ENCODE data around the gene HS3ST6. TPM values are rescaled to one million over a fixed set of nuclear protein-coding genes. Genes with fewer than 3 reads are reported as not detected.
"Not testable (repeated sequence)": the region's sequence is repeated elsewhere in the genome, so short reads cannot be mapped to it uniquely, and the experiment has no call there.

HS3ST6 gene
- total RNA-seq, 1 experiment from 2014 or later, result 1.0 TPM

DNA sequence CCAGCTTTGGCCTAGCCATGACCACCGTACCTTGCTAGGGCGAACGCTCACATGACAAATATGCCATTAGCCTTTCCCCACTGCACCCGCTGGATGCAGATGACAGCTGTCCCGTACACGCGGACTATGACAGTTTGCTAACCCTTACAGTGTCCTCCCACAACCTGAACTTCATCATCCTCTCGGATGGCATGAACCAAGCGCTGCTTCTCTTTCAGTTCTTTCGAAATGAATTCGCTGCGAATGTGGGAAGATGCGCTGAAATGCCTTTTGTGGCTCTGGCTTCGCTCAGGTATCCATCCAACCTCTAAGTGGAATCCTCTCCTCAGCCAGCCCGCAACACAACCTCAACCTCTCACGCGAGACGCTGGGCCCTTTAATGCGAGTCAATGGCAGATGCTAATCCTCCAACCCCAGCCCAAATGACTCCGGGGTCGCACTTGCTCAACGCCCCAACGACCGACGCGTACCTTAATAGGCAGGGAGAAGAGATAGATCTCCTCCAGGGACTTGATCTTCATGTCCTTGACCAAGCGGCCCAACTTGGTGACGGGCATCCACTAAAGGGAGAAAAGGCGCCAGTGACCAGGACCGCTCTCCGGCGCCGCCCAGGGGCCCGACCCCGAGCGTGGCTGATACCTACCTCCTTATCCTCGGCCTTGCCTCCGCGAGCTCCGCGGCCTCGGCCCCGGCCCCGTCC is 45.7 kb upstream of the HS3ST6 start:
- Mint-ChIP-seq H3K4me1 (peaks cover 39% of the 10 kb centered on the region), H3K36me3 (peaks cover 35% of the 10 kb centered on the region), H3K4me3 (peak overlapping the region; percentile 94), H3K27me3 (ENCODE audit: low read depth) (no peaks in the 10 kb centered on the region), H3K9me3 (no peaks in the 10 kb centered on the region), H3K27ac (peak overlapping the region; percentile 97)
- TF ChIP-seq NFATC4 (CRISPR knock-in tag; IDR thresholded peaks at IDR 0.05) (peak; percentile 59), SP1 (CRISPR knock-in tag; conservative IDR thresholded peaks at IDR 0.05) (no peak), EMX1 (CRISPR knock-in tag; IDR thresholded peaks at IDR 0.05) (peak; percentile 70; the same call in 1 of the 2 replicates), ZNF416 (CRISPR knock-in tag; IDR thresholded peaks at IDR 0.05) (0 out of 2 replicates have a peak, but pooled peaks have one; percentile 11), ZNF219 (CRISPR knock-in tag; IDR thresholded peaks at IDR 0.05; ENCODE audit: borderline replicate concordance) (peak; percentile 40; the same call in 1 of the 2 replicates), FOXP1 (CRISPR knock-in tag; IDR thresholded peaks at IDR 0.05; ENCODE audit: borderline replicate concordance) (no peak)
- TF ChIP-seq, protein P1, sequence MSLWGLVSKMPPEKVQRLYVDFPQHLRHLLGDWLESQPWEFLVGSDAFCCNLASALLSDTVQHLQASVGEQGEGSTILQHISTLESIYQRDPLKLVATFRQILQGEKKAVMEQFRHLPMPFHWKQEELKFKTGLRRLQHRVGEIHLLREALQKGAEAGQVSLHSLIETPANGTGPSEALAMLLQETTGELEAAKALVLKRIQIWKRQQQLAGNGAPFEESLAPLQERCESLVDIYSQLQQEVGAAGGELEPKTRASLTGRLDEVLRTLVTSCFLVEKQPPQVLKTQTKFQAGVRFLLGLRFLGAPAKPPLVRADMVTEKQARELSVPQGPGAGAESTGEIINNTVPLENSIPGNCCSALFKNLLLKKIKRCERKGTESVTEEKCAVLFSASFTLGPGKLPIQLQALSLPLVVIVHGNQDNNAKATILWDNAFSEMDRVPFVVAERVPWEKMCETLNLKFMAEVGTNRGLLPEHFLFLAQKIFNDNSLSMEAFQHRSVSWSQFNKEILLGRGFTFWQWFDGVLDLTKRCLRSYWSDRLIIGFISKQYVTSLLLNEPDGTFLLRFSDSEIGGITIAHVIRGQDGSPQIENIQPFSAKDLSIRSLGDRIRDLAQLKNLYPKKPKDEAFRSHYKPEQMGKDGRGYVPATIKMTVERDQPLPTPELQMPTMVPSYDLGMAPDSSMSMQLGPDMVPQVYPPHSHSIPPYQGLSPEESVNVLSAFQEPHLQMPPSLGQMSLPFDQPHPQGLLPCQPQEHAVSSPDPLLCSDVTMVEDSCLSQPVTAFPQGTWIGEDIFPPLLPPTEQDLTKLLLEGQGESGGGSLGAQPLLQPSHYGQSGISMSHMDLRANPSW (CRISPR knock-in tag; conservative IDR thresholded peaks at IDR 0.05; ENCODE audit: low read depth), result no peak
- TF ChIP-seq, protein P2, sequence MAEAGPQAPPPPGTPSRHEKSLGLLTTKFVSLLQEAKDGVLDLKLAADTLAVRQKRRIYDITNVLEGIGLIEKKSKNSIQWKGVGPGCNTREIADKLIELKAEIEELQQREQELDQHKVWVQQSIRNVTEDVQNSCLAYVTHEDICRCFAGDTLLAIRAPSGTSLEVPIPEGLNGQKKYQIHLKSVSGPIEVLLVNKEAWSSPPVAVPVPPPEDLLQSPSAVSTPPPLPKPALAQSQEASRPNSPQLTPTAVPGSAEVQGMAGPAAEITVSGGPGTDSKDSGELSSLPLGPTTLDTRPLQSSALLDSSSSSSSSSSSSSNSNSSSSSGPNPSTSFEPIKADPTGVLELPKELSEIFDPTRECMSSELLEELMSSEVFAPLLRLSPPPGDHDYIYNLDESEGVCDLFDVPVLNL (CRISPR knock-in tag; IDR thresholded peaks at IDR 0.05; ENCODE audit: borderline replicate concordance, low read depth), result 0 out of 2 replicates have a peak, but pooled peaks have one; percentile 6
- TF ChIP-seq, protein P3, sequence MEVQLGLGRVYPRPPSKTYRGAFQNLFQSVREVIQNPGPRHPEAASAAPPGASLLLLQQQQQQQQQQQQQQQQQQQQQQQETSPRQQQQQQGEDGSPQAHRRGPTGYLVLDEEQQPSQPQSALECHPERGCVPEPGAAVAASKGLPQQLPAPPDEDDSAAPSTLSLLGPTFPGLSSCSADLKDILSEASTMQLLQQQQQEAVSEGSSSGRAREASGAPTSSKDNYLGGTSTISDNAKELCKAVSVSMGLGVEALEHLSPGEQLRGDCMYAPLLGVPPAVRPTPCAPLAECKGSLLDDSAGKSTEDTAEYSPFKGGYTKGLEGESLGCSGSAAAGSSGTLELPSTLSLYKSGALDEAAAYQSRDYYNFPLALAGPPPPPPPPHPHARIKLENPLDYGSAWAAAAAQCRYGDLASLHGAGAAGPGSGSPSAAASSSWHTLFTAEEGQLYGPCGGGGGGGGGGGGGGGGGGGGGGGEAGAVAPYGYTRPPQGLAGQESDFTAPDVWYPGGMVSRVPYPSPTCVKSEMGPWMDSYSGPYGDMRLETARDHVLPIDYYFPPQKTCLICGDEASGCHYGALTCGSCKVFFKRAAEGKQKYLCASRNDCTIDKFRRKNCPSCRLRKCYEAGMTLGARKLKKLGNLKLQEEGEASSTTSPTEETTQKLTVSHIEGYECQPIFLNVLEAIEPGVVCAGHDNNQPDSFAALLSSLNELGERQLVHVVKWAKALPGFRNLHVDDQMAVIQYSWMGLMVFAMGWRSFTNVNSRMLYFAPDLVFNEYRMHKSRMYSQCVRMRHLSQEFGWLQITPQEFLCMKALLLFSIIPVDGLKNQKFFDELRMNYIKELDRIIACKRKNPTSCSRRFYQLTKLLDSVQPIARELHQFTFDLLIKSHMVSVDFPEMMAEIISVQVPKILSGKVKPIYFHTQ (CRISPR knock-in tag; IDR thresholded peaks at IDR 0.05), result no peak
- DNase-seq (ENCODE audit: low spot score) (no peak), ATAC-seq (no peak)
- CTCF ChIA-PET, result interaction anchor here (0.7 to 1.0 kb wide), 8 partner anchors 12 to 84 kb away, joined by 3 to 12 read pairs (median 4); partner anchors contain the start of genes NOXO1, NTHL1 and TSC2
- POLR2A ChIA-PET, result interaction anchor here (0.7 to 2.3 kb wide), 17 partner anchors 8 to 758 kb away, joined by 3 to 20 read pairs (median 6); partner anchors contain the start of genes MAPK8IP3, MSRB1, NOXO1 and TRAF7

DNA sequence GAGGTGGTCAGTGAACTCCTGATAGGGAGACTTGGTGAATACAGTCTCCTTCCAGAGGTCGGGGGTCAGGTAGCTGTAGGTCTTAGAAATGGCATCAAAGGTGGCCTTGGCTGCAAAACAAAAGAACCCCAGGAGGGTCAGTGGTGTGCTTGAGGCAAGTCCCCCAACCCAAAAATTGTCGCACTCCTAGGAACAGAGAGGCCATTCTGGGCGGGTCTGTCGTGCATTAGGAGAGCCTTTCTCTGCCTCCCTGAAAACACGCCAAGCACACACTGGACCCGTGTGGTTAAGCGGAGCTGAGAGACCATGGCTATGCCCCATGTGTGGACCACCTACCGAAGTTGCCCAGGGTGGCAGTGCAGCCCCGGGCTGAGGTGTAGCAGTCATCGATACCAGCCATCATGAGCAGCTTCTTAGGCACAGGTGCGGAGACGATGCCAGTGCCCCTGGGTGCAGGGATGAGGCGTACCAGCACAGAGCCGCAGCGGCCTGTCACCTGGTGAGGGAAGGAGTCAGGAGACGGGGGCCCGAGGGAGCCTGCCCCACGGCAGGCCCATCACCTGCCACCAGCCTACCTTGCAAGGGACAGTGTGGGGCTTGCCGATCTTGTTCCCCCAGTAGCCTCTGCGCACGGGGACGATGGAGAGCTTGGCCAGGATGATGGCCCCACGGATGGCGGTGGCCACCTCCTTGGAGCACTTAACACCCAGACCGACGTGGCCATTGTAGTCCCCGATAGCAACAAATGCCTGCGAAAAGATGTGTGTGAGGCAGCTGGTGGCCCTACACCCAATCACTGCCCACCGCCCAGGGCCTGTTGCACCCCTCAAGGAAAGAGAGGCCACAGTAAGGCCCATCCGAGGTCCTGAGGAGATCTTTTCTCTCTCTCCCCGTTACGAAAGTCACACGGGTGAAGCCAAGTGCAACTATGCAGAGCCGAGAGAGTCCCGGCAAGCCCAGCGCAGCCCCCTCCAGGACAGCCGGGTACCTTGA is 44.2 kb upstream of the HS3ST6 start:
- Mint-ChIP-seq H3K4me1 (peaks cover 39% of the 10 kb centered on the region), H3K36me3 (peaks cover 35% of the 10 kb centered on the region), H3K4me3 (peak overlapping the region; percentile 94), H3K27ac (peak overlapping the region; percentile 97)
- not testable (repeated sequence) for H3K27me3 Mint-ChIP-seq (ENCODE audit: low read depth); H3K9me3 Mint-ChIP-seq; ATAC-seq; DNase-seq (ENCODE audit: low spot score)
- TF ChIP-seq FOXP1 (CRISPR knock-in tag; IDR thresholded peaks at IDR 0.05; ENCODE audit: borderline replicate concordance), result peak; percentile 53; the same call in 1 of the 2 replicates
- TF ChIP-seq NFATC4 (CRISPR knock-in tag; IDR thresholded peaks at IDR 0.05), result peak; percentile 11; the same call in 1 of the 2 replicates
- TF ChIP-seq, protein P4, sequence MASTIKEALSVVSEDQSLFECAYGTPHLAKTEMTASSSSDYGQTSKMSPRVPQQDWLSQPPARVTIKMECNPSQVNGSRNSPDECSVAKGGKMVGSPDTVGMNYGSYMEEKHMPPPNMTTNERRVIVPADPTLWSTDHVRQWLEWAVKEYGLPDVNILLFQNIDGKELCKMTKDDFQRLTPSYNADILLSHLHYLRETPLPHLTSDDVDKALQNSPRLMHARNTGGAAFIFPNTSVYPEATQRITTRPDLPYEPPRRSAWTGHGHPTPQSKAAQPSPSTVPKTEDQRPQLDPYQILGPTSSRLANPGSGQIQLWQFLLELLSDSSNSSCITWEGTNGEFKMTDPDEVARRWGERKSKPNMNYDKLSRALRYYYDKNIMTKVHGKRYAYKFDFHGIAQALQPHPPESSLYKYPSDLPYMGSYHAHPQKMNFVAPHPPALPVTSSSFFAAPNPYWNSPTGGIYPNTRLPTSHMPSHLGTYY (CRISPR knock-in tag; IDR thresholded peaks at IDR 0.05), result peak; percentile 4; the same call in 1 of the 2 replicates
- POLR2A ChIA-PET, result interaction anchor here (0.7 to 2.0 kb wide), 3 partner anchors 9 to 193 kb away, joined by 3 to 10 read pairs (median 4); partner anchors contain the start of genes TBL3 and TRAF7
- CTCF ChIA-PET, result interaction anchor here (1.0 to 1.7 kb wide), 3 partner anchors 16 to 39 kb away, joined by 3 to 5 read pairs (median 4); no protein-coding TSS in a partner anchor

Data from WTC11 (cell line).